Activated T-helper 1 cell treated with anti-CD3 and anti-CD28 coated beads, Interleukin-12 subunit alpha, Interleukin-12 subunit beta, Interleukin-2, Interleukin-4 antibody, amounts not matched to agents 30 ng/mL and 10 ng/mL and 1 ng/mL, durations not matched to agents 14 hours and 24 hours and 36 hours (primary cell): Measurements from ENCODE around the gene POLR3GL. TPM values are rescaled to one million over a fixed set of nuclear protein-coding genes. Genes with fewer than 3 reads are reported as not detected.

Experiments used
- DNase-seq: peaks from one replicate; pipeline ENCODE4 v3.0.0; 2021; ENCODE audit warnings: low spot score
- H3K27ac Mint-ChIP-seq: one replicate; pipeline ENCODE4 v1.8.0; 2021; ENCODE audit warnings: mild to moderate bottlenecking, mixed read lengths
- H3K27me3 Mint-ChIP-seq: one replicate; pipeline ENCODE4 v1.8.0; 2022; ENCODE audit warnings: mild to moderate bottlenecking, moderate library complexity, mixed read lengths; ENCODE audit not compliant: insufficient read depth
- H3K36me3 Mint-ChIP-seq: one replicate; pipeline ENCODE4 v1.8.0; 2021; ENCODE audit warnings: low read depth, mixed read lengths
- H3K4me1 Mint-ChIP-seq: one replicate; pipeline ENCODE4 v1.8.0; 2021; ENCODE audit warnings: low read depth, mixed read lengths
- H3K4me3 Mint-ChIP-seq: one replicate; pipeline ENCODE4 v1.8.0; 2021; ENCODE audit warnings: mild to moderate bottlenecking, moderate library complexity, mixed read lengths
- H3K9me3 Mint-ChIP-seq: one replicate; pipeline ENCODE4 v1.8.0; 2021; ENCODE audit warnings: mixed read lengths
- intact Hi-C: fragments of 100-400 bp; cut with micrococcal nuclease; formaldehyde crosslinking; loops from one replicate; pipeline ENCODE4 v1.15.1; 2024
- total RNA-seq: library from RNA; stranded (reverse); gene quantifications from 2 replicates; pipeline ENCODE4 v1.2.3, GENCODE V29; 2022

Gene POLR3GL
- total RNA-seq, 1 donor from 2014 or later, result 10.6 TPM

GRCh38 chr1:145980457-145980994 lies 16.0 kb downstream of the POLR3GL start:
- H3K36me3 Mint-ChIP-seq, result peaks cover 2% of the 10 kb centered on the region
- intact Hi-C loops, result no loop called here
- H3K4me3 Mint-ChIP-seq, result no peak overlapping the region
- H3K4me1 Mint-ChIP-seq, result peaks cover 12% of the 10 kb centered on the region
- no peak for DNase-seq
- no peak overlapping the region for H3K27ac Mint-ChIP-seq
- no peaks in the 10 kb centered on the region for H3K27me3 Mint-ChIP-seq
- H3K9me3 Mint-ChIP-seq, result no peaks in the 10 kb centered on the region

- H3K9me3 Mint-ChIP-seq, result no peaks in the 10 kb centered on the region
- intact Hi-C loops, result no loop called here
- DNase-seq, result no peak
- H3K4me1 Mint-ChIP-seq, result peaks cover 22% of the 10 kb centered on the region
- H3K27ac Mint-ChIP-seq, result no peak overlapping the region
- peak overlapping the region; percentile 37 for H3K4me3 Mint-ChIP-seq
- H3K36me3 Mint-ChIP-seq, result peaks cover 2% of the 10 kb centered on the region
- no peaks in the 10 kb centered on the region for H3K27me3 Mint-ChIP-seq
Measured at GRCh38 chr1:145982010-145982723, 17.7 kb downstream of the POLR3GL start.

- Mint-ChIP-seq H3K27ac (peak overlapping the region; percentile 72), H3K27me3 (no peaks in the 10 kb centered on the region)
Measured at GRCh38 chr1:145983206-145983675, 18.8 kb downstream of the POLR3GL start.

GRCh38 chr1:145983960-145984830 lies 19.7 kb downstream of the POLR3GL start:
- peak overlapping the region; percentile 23 for H3K4me3 Mint-ChIP-seq
- no peaks in the 10 kb centered on the region for H3K27me3 Mint-ChIP-seq
- no peak for DNase-seq
- no peaks in the 10 kb centered on the region for H3K9me3 Mint-ChIP-seq
- H3K36me3 Mint-ChIP-seq, result peaks cover 2% of the 10 kb centered on the region
- H3K4me1 Mint-ChIP-seq, result peaks cover 35% of the 10 kb centered on the region
- peak overlapping the region; percentile 80 for H3K27ac Mint-ChIP-seq
- intact Hi-C loops, result no loop called here

More at GRCh38 chr1:145983206-145983675, 18.8 kb downstream of the POLR3GL start:
- Mint-ChIP-seq H3K4me1 (peaks cover 30% of the 10 kb centered on the region), H3K4me3 (peak overlapping the region; percentile 41), H3K9me3 (no peaks in the 10 kb centered on the region), H3K36me3 (peaks cover 2% of the 10 kb centered on the region)
- intact Hi-C loops, result no loop called here
- no peak for DNase-seq

GRCh38 chr1:145985129-145985501 lies 20.6 kb downstream of the POLR3GL start:
- Mint-ChIP-seq H3K4me3 (peak overlapping the region; percentile 23), H3K27me3 (no peaks in the 10 kb centered on the region), H3K36me3 (peaks cover 2% of the 10 kb centered on the region), H3K27ac (peak overlapping the region; percentile 80), H3K9me3 (no peaks in the 10 kb centered on the region), H3K4me1 (peaks cover 36% of the 10 kb centered on the region)
- DNase-seq, result no peak
- intact Hi-C loops, result loop anchor here (1.0 kb wide), 1 partner anchor 9 kb away; no protein-coding TSS in a partner anchor

- no peak for DNase-seq
Measured at GRCh38 chr1:145985502-145986439, 21.3 kb downstream of the POLR3GL start.

GRCh38 chr1:145986551-145986950 lies 22.1 kb downstream of the POLR3GL start:
- no peak overlapping the region for H3K27ac Mint-ChIP-seq
- H3K27me3 Mint-ChIP-seq, result no peaks in the 10 kb centered on the region
- H3K9me3 Mint-ChIP-seq, result no peaks in the 10 kb centered on the region
- peaks cover 4% of the 10 kb centered on the region for H3K36me3 Mint-ChIP-seq
- no peak overlapping the region for H3K4me3 Mint-ChIP-seq
- H3K4me1 Mint-ChIP-seq, result peaks cover 47% of the 10 kb centered on the region
- no peak for DNase-seq
- intact Hi-C loops, result no loop called here

More at GRCh38 chr1:145985502-145986439, 21.3 kb downstream of the POLR3GL start:
- intact Hi-C loops, result loop anchor here (1.0 kb wide), 1 partner anchor 9 kb away; no protein-coding TSS in a partner anchor
- Mint-ChIP-seq H3K27me3 (no peaks in the 10 kb centered on the region), H3K27ac (peak overlapping the region; percentile 80), H3K4me1 (peaks cover 42% of the 10 kb centered on the region), H3K9me3 (no peaks in the 10 kb centered on the region), H3K4me3 (peak overlapping the region; percentile 23), H3K36me3 (peaks cover 2% of the 10 kb centered on the region)

- Mint-ChIP-seq H3K4me3 (no peak overlapping the region), H3K4me1 (peaks cover 61% of the 10 kb centered on the region), H3K27me3 (no peaks in the 10 kb centered on the region), H3K9me3 (no peaks in the 10 kb centered on the region), H3K27ac (no peak overlapping the region), H3K36me3 (peaks cover 13% of the 10 kb centered on the region)
- DNase-seq, result no peak
- intact Hi-C loops, result no loop called here
Measured at GRCh38 chr1:145987926-145988325, 23.4 kb downstream of the POLR3GL start.

GRCh38 chr1:145988773-145989172 lies 24.3 kb downstream of the POLR3GL start:
- intact Hi-C loops, result no loop called here
- DNase-seq, result no peak
- Mint-ChIP-seq H3K4me3 (no peak overlapping the region), H3K9me3 (no peaks in the 10 kb centered on the region), H3K36me3 (peaks cover 22% of the 10 kb centered on the region), H3K4me1 (peaks cover 70% of the 10 kb centered on the region), H3K27ac (peak overlapping the region; percentile 26), H3K27me3 (no peaks in the 10 kb centered on the region)

- Mint-ChIP-seq H3K27me3 (no peaks in the 10 kb centered on the region), H3K9me3 (no peaks in the 10 kb centered on the region), H3K4me1 (peaks cover 70% of the 10 kb centered on the region), H3K36me3 (peaks cover 36% of the 10 kb centered on the region), H3K27ac (peak overlapping the region; percentile 13), H3K4me3 (peak overlapping the region; percentile 37)
- intact Hi-C loops, result no loop called here
- DNase-seq, result no peak
Measured at GRCh38 chr1:145990249-145990855, 25.9 kb downstream of the POLR3GL start.

GRCh38 chr1:145991735-145992412 lies 27.4 kb downstream of the POLR3GL start:
- H3K27ac Mint-ChIP-seq, result peak overlapping the region; percentile 66
- no peaks in the 10 kb centered on the region for H3K27me3 Mint-ChIP-seq
- peaks cover 59% of the 10 kb centered on the region for H3K4me1 Mint-ChIP-seq
- intact Hi-C loops, result no loop called here
- peaks cover 45% of the 10 kb centered on the region for H3K36me3 Mint-ChIP-seq
- no peaks in the 10 kb centered on the region for H3K9me3 Mint-ChIP-seq
- no peak for DNase-seq
- H3K4me3 Mint-ChIP-seq, result peak overlapping the region; percentile 57
